ENCODE measurements around the gene SNAP25. TPM values are rescaled to one million over a fixed set of nuclear protein-coding genes. Genes with fewer than 3 reads are reported as not detected.

Gene SNAP25
- total RNA-seq, 4 donors from 2014 or later: 0.22 to 0.39 TPM; not detected in 2

GRCh38 chr20:10253780-10254179, 35.1 kb downstream of the SNAP25 start:
- Histone ChIP-seq H3K36me3 (no peaks in the 10 kb centered on the region), H3K27me3 (no peaks in the 10 kb centered on the region), H3K4me1 (no peaks in the 10 kb centered on the region), H3K9me3 (no peaks in the 10 kb centered on the region), H3K27ac (no peak overlapping the region), H3K4me3 (no peak overlapping the region)
- no peak for TF ChIP-seq EP300 (IDR thresholded peaks at IDR 0.05)
- no peak for TF ChIP-seq POLR2A (IDR thresholded peaks at IDR 0.05)
- no peak for TF ChIP-seq CTCF (IDR thresholded peaks at IDR 0.05)
- 70 to 72% methylated on average over 3 of the region's 3 CpGs for WGBS, 2 donors
- no peak for DNase-seq (ENCODE audit: low spot score in 2 of 2)

- 70 to 85% methylated on average over 1 of the region's 1 CpG for WGBS, 2 donors
These were observed 37.2 kb downstream of the SNAP25 start for GRCh38 chr20:10255846-10256245.

GRCh38 chr20:10259166-10259565, 40.5 kb downstream of the SNAP25 start:
- no peak overlapping the region for H3K4me3 ChIP-seq
- no peaks in the 10 kb centered on the region for H3K4me1 ChIP-seq
- H3K27ac ChIP-seq: no peak overlapping the region
- DNase-seq (ENCODE audit: low spot score in 2 of 2): no peak
- TF ChIP-seq EP300 (IDR thresholded peaks at IDR 0.05): no peak
- TF ChIP-seq CTCF (IDR thresholded peaks at IDR 0.05): no peak
- no peak for TF ChIP-seq POLR2A (IDR thresholded peaks at IDR 0.05)
- H3K36me3 ChIP-seq: no peaks in the 10 kb centered on the region
- no peaks in the 10 kb centered on the region for H3K27me3 ChIP-seq
- H3K9me3 ChIP-seq: no peaks in the 10 kb centered on the region

More at GRCh38 chr20:10255846-10256245, 37.2 kb downstream of the SNAP25 start:
- Histone ChIP-seq H3K27me3 (no peaks in the 10 kb centered on the region), H3K27ac (no peak overlapping the region), H3K4me3 (no peak overlapping the region), H3K4me1 (no peaks in the 10 kb centered on the region), H3K36me3 (no peaks in the 10 kb centered on the region), H3K9me3 (no peaks in the 10 kb centered on the region)
- DNase-seq (ENCODE audit: low spot score in 2 of 2): no peak
- TF ChIP-seq POLR2A (IDR thresholded peaks at IDR 0.05) (no peak), EP300 (IDR thresholded peaks at IDR 0.05) (no peak), CTCF (IDR thresholded peaks at IDR 0.05) (no peak)

GRCh38 chr20:10260316-10260715, 41.7 kb downstream of the SNAP25 start:
- Histone ChIP-seq H3K4me3 (no peak overlapping the region), H3K27ac (no peak overlapping the region), H3K27me3 (no peaks in the 10 kb centered on the region), H3K4me1 (no peaks in the 10 kb centered on the region), H3K9me3 (no peaks in the 10 kb centered on the region), H3K36me3 (no peaks in the 10 kb centered on the region)
- no peak for TF ChIP-seq CTCF (IDR thresholded peaks at IDR 0.05)
- no peak for TF ChIP-seq EP300 (IDR thresholded peaks at IDR 0.05)
- no peak for TF ChIP-seq POLR2A (IDR thresholded peaks at IDR 0.05)
- WGBS, 2 donors: 50 to 77% methylated on average over 1 of the region's 1 CpG
- no peak for DNase-seq (ENCODE audit: low spot score in 2 of 2)

- TF ChIP-seq EP300 (IDR thresholded peaks at IDR 0.05) (no peak), POLR2A (IDR thresholded peaks at IDR 0.05) (no peak), CTCF (IDR thresholded peaks at IDR 0.05) (no peak)
- no peaks in the 10 kb centered on the region for H3K9me3 ChIP-seq
- H3K27ac ChIP-seq: no peak overlapping the region
- no peak overlapping the region for H3K4me3 ChIP-seq
- 91 to 92% methylated on average over 2 of the region's 2 CpGs for WGBS, 2 donors
- H3K4me1 ChIP-seq: no peaks in the 10 kb centered on the region
- DNase-seq (ENCODE audit: low spot score in 2 of 2): no peak
- no peaks in the 10 kb centered on the region for H3K36me3 ChIP-seq
- H3K27me3 ChIP-seq: no peaks in the 10 kb centered on the region
These were observed 43.1 kb downstream of the SNAP25 start for GRCh38 chr20:10261702-10262101.
